Fibroblast of pulmonary artery (primary cell): ENCODE data around the gene MITF.
A peak's percentile ranks its signal among the peaks of the same experiment; 100 is the strongest.

Source experiments
- DNase-seq: peaks from one replicate; pipeline ENCODE4 v3.0.0-alpha.2; 2010; ENCODE audit warnings: low read depth
- H3K4me3 ChIP-seq: replicated peaks from 2 replicates; pipeline ENCODE4 v1.5.1; 2011; ENCODE audit warnings: low read depth, mild to moderate bottlenecking, control low read depth, low read length, moderate library complexity
- TF ChIP-seq, protein P1 (sequence below): IDR thresholded peaks from 2 replicates; pipeline ENCODE4 v1.5.1; 2011; ENCODE audit warnings: mild to moderate bottlenecking, control low read depth, low read length, inconsistent platforms; ENCODE audit errors: missing control alignments

MITF gene

DNA sequence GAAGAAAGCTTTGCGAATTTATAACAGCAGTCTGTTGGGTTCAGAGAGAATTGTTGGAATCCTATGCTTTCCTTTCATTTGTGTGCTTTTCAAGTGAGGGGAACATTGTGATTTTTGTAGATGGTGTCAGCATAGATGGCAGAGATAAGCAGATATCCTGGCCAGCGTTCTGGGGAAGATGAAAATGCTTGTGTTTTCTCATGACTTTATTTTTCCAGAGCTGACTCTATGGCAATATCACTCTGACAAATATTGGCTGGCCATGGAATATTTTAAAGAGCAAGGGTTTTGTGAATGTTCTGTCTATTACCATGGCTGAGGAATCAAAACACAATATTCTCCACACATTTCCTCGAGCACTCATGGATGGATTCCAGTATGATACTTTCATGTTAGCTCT is 108.8 kb downstream of the MITF start:
- no peak for DNase-seq
- TF ChIP-seq, protein P1, sequence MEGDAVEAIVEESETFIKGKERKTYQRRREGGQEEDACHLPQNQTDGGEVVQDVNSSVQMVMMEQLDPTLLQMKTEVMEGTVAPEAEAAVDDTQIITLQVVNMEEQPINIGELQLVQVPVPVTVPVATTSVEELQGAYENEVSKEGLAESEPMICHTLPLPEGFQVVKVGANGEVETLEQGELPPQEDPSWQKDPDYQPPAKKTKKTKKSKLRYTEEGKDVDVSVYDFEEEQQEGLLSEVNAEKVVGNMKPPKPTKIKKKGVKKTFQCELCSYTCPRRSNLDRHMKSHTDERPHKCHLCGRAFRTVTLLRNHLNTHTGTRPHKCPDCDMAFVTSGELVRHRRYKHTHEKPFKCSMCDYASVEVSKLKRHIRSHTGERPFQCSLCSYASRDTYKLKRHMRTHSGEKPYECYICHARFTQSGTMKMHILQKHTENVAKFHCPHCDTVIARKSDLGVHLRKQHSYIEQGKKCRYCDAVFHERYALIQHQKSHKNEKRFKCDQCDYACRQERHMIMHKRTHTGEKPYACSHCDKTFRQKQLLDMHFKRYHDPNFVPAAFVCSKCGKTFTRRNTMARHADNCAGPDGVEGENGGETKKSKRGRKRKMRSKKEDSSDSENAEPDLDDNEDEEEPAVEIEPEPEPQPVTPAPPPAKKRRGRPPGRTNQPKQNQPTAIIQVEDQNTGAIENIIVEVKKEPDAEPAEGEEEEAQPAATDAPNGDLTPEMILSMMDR = no peak
- H3K4me3 ChIP-seq = no peak overlapping the region

DNA sequence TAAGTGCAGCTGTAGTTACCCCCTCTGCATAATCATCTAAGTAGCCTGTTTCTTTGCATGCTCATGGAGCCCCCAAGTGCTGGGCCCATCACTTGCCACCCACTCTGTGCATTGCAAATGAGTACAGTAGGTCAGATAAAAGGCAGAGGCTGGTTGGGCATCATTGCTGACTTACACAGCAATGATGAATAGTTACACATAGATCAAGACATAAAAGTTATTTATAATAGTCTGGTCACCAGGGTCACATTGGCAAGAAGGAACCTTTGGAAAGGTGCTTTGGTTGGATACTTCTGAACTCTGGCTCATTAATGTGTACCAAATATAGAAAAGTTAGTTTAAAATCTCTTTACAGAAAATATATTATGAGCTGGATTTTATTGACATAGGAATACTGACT is 111.6 kb downstream of the MITF start:
- TF ChIP-seq, protein P1 = no peak
- DNase-seq = no peak
- no peak overlapping the region for H3K4me3 ChIP-seq

DNA sequence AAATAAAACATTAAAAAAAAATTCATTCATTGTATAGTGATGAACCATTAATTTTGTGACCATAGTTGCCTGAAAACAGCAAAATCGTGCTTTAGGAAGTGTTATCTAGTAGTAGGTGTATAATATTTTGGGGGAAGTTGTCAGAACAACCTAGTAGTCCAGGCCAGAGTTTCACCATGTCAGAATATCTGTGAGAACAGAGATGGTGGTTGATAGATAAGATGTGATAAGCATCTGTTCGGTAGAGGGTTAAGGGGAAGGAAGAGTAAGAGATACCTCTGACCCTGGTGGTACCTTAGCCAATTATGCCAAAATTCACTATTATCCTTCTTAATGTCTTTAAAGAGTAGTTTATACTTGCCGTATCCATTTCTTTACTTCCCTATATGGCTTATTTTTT is 113.8 kb downstream of the MITF start:
- TF ChIP-seq, protein P1 = no peak
- DNase-seq = no peak
- no peak overlapping the region for H3K4me3 ChIP-seq

DNA sequence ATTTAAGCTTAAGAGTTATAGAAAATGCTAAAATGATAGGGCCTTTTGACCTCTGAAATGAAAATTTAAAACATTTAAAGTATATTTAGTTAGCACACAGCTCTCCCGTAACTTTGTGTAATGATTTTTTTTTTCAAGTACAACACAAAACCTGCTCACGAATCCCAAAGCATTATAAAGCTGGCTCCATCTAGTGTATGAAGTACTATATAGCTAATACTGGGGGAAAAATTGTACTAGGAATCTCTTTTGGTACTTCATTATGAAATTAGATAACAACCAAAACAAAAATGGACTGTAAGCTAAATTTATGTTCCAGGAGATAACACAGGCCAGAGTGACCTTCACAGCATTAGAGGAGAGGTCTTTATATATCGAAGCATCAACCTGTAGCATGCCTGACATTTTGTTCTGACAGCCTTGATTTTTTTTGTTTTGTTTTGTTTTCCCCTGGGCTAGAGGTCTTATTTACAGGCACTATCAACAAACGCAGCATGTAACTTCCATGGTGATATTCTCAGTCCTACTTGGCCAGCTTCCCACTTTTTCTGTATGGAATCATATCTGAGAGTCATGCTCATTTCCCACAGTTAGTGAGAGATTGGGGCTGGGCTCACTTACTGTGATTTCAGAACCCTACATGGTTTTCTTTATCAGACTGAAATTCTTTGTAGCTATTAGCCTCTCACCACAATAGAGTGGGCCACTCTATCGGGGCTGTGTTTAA is 116.3 kb downstream of the MITF start:
- no peak overlapping the region for H3K4me3 ChIP-seq
- peak; percentile 41 for DNase-seq
- TF ChIP-seq, protein P1 = peak; percentile 54

DNA sequence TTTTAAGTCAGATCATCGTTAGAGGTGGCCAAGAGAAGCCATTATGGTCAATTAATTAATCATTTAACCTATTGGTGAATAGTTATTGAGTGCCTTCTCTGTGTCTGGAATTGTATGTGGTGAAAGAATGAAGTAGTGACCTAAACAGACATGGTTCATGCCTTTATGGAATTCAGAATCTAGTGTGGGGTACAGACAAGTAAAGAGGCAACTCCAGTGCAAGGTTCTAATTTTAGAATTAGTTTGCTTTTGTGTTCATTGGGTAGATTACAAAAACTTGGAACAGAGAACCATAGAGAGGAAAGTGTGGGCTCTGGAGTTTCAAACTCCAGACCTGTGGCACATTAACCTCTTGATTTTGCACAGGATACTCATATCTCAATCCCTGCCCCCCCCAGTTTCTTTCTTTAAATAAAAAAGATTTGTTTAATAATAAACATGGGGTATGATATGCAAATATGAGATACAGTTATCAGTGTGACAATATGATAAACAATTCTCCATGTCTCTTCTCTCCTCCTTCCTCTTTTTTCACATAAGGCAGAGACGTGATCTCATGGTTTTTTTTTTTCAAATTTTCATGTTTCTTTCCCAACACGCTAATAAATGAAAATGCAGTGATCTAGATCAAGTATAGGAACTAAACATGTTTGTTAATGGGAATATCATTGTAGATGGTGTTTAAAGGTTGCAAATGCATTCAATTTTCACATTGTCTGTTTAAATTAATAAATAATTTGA is 117.9 kb downstream of the MITF start:
- no peak overlapping the region for H3K4me3 ChIP-seq
- TF ChIP-seq, protein P1 = no peak
- no peak for DNase-seq

DNA sequence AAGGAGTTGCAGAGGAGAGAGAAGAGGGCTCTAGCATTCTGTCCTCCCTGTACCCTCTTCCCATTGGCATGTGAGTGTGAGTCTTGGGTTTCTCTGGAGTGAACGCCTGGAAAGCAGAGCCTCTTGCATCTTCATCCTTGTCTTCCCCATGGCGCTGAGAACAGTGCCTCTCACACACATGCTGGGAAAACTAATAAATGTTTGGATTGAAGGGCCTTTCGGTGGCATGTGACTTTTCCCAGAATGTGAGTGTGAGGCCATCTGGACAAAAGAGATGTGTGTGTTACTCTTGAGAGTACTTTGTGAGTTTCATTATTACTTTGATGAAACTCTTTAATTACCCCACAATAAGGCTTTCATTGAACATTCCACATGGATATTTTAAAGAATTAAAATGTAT is 122.3 kb downstream of the MITF start:
- TF ChIP-seq, protein P1 = no peak
- H3K4me3 ChIP-seq = no peak overlapping the region
- DNase-seq = no peak
